Measurements from ENCODE around the gene ANKRD16. TPM values are rescaled to one million over a fixed set of nuclear protein-coding genes. Genes with fewer than 3 reads are reported as not detected.

ANKRD16 gene
- total RNA-seq, result 7.1 and 9.0 TPM in 2 replicates

DNA sequence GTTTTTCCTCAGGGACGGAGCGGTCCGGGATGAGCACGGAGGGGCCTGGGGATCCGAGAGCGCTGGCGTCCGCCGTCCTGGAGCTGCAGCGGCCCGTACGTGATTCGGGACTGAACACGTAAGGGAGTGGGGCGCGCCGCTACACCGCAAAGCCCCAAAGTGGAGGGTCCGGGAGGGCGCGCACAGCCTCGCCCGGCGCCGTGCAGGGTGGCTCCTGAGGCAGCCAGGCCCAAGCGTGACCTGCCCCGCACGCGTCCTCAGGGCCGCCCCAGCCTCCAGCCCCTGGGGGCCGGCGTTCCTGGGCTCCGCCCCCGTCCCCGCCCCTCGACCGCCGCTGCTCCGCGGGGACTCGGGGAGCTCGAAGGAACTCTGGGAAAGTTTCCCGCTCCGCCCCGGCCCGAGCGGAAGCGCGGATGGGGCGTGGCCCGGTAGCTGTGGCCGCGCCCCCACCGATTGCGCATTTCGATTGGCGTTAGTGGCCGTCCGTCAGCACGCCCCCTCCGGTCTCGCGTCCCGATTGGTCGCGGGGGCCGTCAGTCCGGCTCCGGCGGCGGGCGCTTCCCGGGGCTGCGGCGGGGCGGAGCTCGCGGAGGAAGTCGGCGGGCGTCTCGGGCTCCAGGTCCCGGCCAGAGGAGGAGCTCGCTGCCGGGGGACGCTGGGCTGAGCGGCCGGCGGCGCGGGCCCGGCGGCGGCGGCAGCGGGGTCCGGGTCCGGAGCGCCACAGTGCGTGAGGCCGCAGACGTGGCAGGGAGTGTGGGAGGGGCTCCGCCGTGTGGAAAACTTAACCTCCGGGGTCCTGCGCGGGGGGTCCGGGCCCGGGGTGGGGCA is at the start of gene ANKRD16, which contains the start of gene FBH1:
ANKRD16 (minus strand) TSS at position 270 of the 828 bp plus-strand sequence. CDS start 539 bp downstream, outside the sequence.
FBH1 (plus strand) TSS at position 620 of the 828 bp plus-strand sequence; CDS start at position 723, 103 bp downstream.

DNA sequence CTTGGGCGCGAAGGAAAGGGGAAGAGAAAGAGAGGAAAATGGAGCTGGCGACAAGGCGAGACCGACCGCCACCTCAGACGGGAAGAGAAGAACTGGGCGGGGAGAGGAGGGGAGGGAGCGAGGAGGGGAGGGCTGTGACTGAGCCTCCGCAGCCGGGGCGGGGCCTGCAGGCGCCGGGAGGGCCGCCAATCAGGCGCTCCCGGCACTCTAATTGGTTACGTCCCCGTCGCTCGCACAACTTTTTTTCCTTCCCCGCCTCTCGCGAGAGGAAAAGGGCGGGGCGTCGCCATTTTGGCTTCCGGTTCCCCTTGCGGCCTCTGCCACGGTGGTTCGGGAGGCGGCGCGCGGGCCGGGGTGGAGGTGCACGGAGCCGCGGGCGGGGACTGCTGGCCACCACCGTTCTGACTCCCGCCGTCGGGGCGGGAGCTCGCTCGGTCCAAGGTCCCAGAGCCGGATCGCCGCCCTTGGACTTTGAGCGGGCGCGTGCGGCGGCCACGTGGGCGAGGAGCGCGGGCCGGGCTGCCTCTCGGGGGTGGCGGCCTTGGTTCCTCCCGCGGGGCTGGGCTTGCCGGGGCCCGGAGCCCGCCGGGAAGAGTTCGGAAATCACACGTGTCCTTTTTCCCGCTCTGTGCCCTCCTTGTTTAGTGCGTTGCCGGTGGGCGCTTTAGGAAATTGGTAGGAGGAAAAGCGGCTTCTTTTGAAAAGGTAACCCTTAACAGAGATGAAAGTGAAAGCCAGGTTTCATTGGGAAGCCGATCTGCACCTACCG is 76.2 kb downstream of the ANKRD16 start, which contains the start of gene GDI2:
GDI2 (minus strand) TSS at position 94 of the 769 bp plus-strand sequence. CDS start 176 bp downstream, outside the sequence.

Other genes with a start within 250 kb of the ANKRD16 start
- gene ASB13, start 223.3 kb downstream of the ANKRD16 start, total RNA-seq, result 10.7 and 14.4 TPM in 2 replicates
- gene TASOR2, start 205.1 kb downstream of the ANKRD16 start, total RNA-seq, result 38.3 and 41.1 TPM in 2 replicates
- 258 and 372 TPM in 2 replicates for gene GDI2, start 76.5 kb downstream of the ANKRD16 start, total RNA-seq
- gene FBH1, start 350 bp upstream of the ANKRD16 start, total RNA-seq, result 62.3 and 62.8 TPM in 2 replicates
- 12.5 and 13.8 TPM in 2 replicates for gene IL15RA, start 87.7 kb upstream of the ANKRD16 start, total RNA-seq
- not detected in 2 replicates for gene IL2RA, start 172.5 kb upstream of the ANKRD16 start, total RNA-seq
- gene RBM17, start 199.1 kb upstream of the ANKRD16 start, total RNA-seq, result 27.2 and 30.0 TPM in 2 replicates